Progenitor cell of endocrine pancreas (in vitro differentiated cells): ENCODE measurements around the gene TMEM231. TPM values are rescaled to one million over a fixed set of nuclear protein-coding genes. Genes with fewer than 3 reads are reported as not detected.

ENCODE experiments used
- DNase-seq: peaks from one replicate; pipeline ENCODE4 v3.0.0; 2021; ENCODE audit warnings: low spot score; ENCODE audit not compliant: unreplicated experiment
- H3K27ac Mint-ChIP-seq: 2 replicates; pipeline ENCODE4 v1.8.0; 2021; ENCODE audit warnings: mild to moderate bottlenecking, moderate library complexity, mixed read lengths
- H3K27me3 Mint-ChIP-seq: 2 replicates; pipeline ENCODE4 v1.8.0; 2021; ENCODE audit warnings: mixed read lengths
- H3K36me3 Mint-ChIP-seq: 2 replicates; pipeline ENCODE4 v1.8.0; 2022; ENCODE audit warnings: mixed read lengths; ENCODE audit not compliant: insufficient read depth
- H3K4me1 Mint-ChIP-seq: 2 replicates; pipeline ENCODE4 v1.8.0; 2021; ENCODE audit warnings: low read depth, mixed read lengths
- H3K4me3 Mint-ChIP-seq: 2 replicates; pipeline ENCODE4 v1.8.0; 2021; ENCODE audit warnings: low read depth, mild to moderate bottlenecking, moderate library complexity, mixed read lengths
- H3K9me3 Mint-ChIP-seq: 2 replicates; pipeline ENCODE4 v1.8.0; 2021; ENCODE audit warnings: low read depth, mixed read lengths
- long read RNA-seq: library from polyadenylated mRNA; unstranded; transcript quantifications from one replicate; pipeline ENCODE4 v2.0.0, GENCODE V29; 2020
- total RNA-seq: library from RNA; stranded (reverse); gene quantifications from 2 replicates; pipeline ENCODE4 v1.2.1, GENCODE V29; 2021
- TF ChIP-seq, protein P1 (sequence below): fragments of 200-600 bp; sonication (generic); IDR thresholded peaks from one replicate; pipeline ENCODE4 v1.5.0; 2021; ENCODE audit warnings: antibody characterized with exemption, mild to moderate bottlenecking; ENCODE audit not compliant: unreplicated experiment

The TMEM231 gene, protein sequence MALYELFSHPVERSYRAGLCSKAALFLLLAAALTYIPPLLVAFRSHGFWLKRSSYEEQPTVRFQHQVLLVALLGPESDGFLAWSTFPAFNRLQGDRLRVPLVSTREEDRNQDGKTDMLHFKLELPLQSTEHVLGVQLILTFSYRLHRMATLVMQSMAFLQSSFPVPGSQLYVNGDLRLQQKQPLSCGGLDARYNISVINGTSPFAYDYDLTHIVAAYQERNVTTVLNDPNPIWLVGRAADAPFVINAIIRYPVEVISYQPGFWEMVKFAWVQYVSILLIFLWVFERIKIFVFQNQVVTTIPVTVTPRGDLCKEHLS
- total RNA-seq, result 10.8 and 13.1 TPM in 2 replicates
- long read RNA-seq, full-length matches to known transcripts, result 55 of 72 reads
- long read RNA-seq, partial matches to known transcripts, result 3 of 72 reads
- long read RNA-seq, other reads (novel, unspliced or antisense), result 14 of 72 reads

DNA sequence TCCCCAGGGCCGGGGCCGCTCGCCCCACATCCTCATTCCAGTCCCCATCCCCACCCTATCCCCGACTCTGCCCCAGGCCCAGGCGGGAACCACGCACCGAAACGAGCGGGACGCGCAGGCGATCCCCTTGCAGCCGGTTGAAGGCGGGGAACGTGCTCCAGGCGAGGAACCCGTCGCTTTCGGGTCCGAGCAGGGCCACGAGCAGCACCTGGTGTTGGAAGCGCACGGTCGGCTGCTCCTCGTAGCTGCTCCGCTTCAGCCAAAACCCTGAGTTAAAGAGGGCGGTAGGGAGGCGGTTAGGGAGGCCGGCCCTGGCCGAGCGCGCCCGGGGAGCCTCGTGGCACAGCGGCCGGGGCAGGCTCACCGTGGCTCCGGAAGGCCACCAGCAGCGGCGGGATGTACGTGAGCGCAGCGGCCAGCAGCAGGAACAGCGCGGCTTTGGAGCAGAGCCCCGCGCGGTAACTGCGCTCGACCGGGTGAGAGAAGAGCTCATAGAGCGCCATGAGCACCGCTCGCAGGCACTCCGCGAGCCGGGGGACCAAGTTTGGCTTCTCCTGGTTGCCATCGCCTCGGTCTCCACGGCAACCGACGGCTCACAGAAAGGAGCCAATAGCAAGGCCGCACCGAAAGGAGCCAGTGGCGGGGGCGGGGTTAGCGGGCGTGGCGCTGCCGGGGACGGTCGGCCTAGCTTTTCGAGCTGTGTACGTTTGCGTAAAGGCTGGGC lies at the start of gene TMEM231:
TMEM231 (minus strand) TSS at position 546 of the 724 bp plus-strand sequence; CDS start at position 503, 43 bp downstream.
- DNase-seq, result peak; percentile 87
- no peaks in the 10 kb centered on the region for H3K36me3 Mint-ChIP-seq
- H3K27ac Mint-ChIP-seq, result peak within 1 kb of the TSS; percentile 97
- peaks cover 3% of the 10 kb centered on the region for H3K4me1 Mint-ChIP-seq
- H3K27me3 Mint-ChIP-seq, result peaks cover 5% of the 10 kb centered on the region
- TF ChIP-seq, protein P1, sequence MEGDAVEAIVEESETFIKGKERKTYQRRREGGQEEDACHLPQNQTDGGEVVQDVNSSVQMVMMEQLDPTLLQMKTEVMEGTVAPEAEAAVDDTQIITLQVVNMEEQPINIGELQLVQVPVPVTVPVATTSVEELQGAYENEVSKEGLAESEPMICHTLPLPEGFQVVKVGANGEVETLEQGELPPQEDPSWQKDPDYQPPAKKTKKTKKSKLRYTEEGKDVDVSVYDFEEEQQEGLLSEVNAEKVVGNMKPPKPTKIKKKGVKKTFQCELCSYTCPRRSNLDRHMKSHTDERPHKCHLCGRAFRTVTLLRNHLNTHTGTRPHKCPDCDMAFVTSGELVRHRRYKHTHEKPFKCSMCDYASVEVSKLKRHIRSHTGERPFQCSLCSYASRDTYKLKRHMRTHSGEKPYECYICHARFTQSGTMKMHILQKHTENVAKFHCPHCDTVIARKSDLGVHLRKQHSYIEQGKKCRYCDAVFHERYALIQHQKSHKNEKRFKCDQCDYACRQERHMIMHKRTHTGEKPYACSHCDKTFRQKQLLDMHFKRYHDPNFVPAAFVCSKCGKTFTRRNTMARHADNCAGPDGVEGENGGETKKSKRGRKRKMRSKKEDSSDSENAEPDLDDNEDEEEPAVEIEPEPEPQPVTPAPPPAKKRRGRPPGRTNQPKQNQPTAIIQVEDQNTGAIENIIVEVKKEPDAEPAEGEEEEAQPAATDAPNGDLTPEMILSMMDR, result peak; percentile 18
- peak within 1 kb of the TSS; percentile 92 for H3K4me3 Mint-ChIP-seq
- H3K9me3 Mint-ChIP-seq, result no peaks in the 10 kb centered on the region

DNA sequence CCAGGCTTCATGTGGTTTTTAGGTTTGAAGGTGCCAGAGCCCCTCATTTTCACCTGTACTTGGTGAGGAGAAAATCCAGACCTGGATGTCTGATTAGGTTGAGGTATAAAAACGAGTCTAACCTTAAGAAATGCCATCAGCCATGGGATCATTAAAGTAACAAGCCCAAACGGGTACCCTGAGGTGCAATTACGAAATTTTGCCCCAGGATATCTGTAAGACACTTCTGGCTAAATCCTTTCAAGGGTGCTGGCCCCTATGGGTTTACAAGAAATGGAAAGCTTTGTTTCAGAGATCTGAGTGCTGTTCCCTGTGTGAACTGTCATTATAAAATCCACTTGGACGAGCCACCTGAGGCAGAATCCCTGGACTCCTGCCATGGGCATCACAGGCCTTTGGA lies 47.2 kb upstream of the TMEM231 start:
- Mint-ChIP-seq H3K4me1 (no peaks in the 10 kb centered on the region), H3K36me3 (peaks cover 34% of the 10 kb centered on the region), H3K27me3 (no peaks in the 10 kb centered on the region), H3K9me3 (no peaks in the 10 kb centered on the region), H3K4me3 (no peak overlapping the region), H3K27ac (no peak overlapping the region)
- no peak for DNase-seq
- TF ChIP-seq, protein P1, result no peak

DNA sequence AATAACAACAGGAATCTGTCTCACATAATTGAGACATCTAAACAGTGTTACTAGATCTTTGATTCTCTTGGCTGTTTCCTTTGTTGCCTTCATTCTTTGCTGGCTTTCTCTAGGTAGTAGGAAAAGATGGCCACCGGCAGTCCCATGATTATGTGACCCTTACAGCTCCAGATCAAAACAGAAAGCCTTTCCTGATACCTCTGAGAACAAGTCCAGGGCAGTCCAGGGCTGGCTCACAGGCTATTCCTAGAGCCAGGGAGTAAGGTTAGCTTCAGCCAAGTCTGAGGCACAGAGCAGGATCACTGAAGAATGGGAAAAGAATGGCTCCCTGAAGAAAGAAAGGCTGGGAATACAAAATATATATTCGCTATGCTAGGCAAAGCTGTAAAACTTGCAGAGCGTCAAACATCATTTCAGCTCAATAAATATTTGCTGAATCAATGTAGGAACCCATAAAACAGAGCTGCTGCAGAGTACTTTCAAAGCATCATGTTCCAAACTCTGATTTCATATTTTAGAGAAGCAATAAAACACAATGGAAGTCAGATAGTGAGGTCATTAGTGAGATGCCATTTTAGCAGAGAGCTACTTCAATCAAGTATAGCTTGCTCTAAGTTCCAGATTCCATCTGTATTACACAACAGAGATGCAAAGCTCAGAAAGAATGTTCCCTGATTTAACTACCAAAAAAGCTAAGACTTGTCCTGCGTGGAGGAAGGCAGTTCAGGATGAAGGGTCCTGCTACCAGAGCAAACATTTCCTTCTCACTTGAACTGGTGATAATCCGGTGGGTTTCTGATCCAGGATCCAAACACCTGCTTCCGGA lies 43.6 kb upstream of the TMEM231 start:
- Mint-ChIP-seq H3K27ac (peak overlapping the region; percentile 92), H3K9me3 (peaks cover 3% of the 10 kb centered on the region), H3K27me3 (no peaks in the 10 kb centered on the region), H3K4me1 (no peaks in the 10 kb centered on the region), H3K4me3 (no peak overlapping the region), H3K36me3 (peaks cover 41% of the 10 kb centered on the region)
- TF ChIP-seq, protein P1, result no peak
- no peak for DNase-seq

DNA sequence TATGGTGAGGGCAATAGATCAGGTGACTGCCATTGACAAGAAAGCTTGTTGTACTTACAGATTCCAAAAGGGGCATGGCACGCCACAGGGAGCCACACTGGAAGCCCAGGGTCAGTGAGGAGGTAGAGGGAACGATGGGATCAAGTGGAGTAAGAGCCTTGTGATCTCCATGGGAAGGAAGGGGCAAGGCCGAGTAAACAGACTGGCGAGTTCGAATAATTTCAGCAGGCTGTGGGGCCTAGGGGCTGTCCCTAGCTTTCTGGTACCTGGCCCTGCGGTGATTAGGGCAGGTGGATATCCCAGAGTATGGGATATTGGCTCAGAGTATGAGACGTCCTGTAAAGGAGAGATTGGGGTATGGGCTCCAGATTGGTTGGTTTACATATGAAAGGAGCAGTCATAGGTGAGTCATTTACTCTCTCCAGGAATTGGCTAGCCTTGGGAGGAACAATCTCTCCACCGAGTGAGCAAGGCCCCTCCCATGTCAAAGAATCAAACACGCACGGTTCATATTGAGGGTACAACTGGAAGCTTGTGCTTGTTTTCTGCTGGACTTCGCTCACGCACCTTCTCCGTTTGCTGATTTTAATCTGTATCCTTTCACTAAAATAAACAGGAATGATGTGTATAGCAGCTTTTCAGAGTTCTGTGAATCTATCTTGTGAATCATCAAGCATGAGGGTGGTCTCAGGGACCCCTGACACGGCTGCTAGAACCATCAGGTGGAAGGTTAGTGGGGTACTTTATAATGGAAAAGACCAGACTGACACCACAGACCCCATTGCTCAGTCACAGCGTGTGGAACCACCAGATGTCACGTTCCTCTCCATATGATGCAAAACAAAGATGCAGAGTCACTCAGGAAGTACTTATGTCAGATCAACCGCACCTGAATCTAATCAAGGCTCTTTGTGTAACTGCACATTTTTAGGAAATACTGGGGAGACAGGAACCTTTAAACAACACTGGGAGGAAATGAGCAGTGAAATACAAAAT lies 38.1 kb upstream of the TMEM231 start:
- DNase-seq, result no peak
- peaks cover 15% of the 10 kb centered on the region for H3K36me3 Mint-ChIP-seq
- H3K9me3 Mint-ChIP-seq, result peaks cover 3% of the 10 kb centered on the region
- peak overlapping the region; percentile 80 for H3K27ac Mint-ChIP-seq
- H3K4me3 Mint-ChIP-seq, result no peak overlapping the region
- H3K4me1 Mint-ChIP-seq, result peaks cover 4% of the 10 kb centered on the region
- TF ChIP-seq, protein P1, result no peak
- no peaks in the 10 kb centered on the region for H3K27me3 Mint-ChIP-seq
